GM10847 (cell line): ENCODE measurements around the gene PNRC1.

Experiments
- POLR2A ChIP-seq: IDR thresholded peaks from 2 replicates; pipeline ENCODE4 v1.6.1; 2011; ENCODE audit not compliant: insufficient read length; ENCODE audit errors: extremely low read depth

The PNRC1 gene

DNA sequence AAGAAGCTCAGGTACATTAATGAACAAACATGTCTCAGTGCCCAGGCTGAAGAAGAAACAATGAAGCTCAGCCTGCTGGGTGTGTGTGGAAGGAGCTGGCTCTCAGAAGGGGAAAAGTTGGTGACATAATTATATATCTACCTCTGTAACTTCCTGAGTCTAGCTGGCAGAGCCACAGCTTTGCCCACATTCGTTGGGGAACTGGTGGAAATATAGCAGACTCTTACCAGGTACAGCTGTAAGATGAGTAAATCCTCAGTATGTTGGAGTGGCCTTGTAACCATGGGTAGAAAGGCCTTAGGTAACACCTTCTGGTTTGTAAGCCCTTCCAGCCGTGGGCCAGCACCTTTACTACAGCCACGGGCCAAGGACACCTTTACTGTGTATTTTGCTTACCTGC lies 29.9 kb upstream of the PNRC1 start:
- TF ChIP-seq POLR2A: no peak

DNA sequence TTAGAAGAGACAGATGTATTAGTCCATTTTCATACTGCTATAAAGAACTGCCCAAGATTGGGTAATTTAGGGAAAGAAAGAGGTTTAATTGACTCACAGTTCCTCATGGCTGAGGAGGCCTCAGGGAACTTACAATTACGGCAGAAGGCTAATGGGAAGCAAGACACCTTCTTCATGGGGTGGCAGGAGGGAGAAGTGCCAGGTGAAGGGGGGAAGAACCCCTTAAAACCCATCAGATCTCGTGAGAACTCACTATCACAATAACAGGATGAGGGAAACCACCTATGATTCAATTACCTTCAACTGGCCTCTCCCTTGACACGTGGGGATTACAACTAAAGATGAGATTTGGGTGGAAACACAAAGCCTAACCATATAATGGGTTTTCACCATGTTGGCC lies 28.9 kb upstream of the PNRC1 start:
- TF ChIP-seq POLR2A: no peak

- no peak for TF ChIP-seq POLR2A
Measured at GRCh38 chr6:89054208-89054607, 26.3 kb upstream of the PNRC1 start.

GRCh38 chr6:89057759-89058158 lies 22.8 kb upstream of the PNRC1 start:
- TF ChIP-seq POLR2A: no peak

GRCh38 chr6:89058627-89059026 lies 21.9 kb upstream of the PNRC1 start:
- no peak for TF ChIP-seq POLR2A

- TF ChIP-seq POLR2A: no peak
Measured at GRCh38 chr6:89059227-89059626, 21.3 kb upstream of the PNRC1 start.

DNA sequence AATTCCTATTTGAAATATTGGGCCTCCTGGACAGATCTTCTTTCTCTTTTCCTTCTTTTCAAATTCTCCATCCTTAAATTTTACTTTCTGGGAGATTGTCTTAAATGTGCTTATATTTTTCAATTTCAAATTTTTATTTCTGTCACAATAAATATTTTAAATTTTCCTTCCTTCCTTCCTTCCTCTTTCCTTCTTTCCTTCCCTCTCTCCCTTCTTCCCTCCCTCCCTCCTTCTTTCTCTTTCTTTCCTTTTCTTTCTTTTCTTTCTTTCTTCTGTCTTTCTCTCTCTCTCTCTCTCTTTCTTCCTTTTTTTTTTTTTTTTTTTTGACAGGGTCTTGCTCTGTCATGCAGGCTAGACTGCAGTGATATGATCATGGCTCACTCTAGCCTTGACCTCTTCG lies 16.7 kb upstream of the PNRC1 start:
- TF ChIP-seq POLR2A: no peak

DNA sequence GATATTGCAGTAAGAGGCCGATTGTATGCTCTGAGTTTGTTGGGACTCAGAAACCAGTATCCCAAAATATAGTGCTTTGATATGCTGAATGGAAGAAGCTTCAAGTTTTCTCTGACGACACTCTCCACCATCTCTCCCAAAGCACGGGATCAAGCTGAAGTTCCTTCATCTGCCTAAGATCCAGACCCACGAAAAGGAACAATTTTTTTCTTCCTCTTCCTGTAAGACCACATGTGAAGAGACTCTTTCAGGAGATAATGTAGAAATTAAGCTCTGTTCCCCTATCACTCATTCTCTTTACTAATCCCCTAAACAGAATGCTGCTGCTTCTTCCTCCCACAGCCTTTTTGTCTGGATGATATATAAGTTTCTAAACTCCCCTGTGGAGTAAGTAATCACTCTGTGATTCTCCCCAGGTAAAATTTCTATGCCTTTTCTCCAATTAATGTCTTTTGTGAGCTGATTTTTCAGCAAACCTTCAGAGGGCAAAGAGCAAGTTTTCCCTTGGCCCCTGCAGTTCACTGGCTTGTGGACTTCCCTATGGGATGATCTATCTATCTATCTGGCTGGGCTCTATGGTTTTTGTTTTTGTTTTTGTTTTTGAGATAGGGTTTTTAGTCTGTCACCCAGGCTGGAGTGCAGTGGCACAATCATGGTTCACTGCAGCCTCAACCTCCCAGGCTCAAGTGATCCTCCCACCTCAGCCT lies 13.5 kb upstream of the PNRC1 start:
- no peak for TF ChIP-seq POLR2A

GRCh38 chr6:89067796-89068195 lies 12.8 kb upstream of the PNRC1 start:
- TF ChIP-seq POLR2A: no peak

DNA sequence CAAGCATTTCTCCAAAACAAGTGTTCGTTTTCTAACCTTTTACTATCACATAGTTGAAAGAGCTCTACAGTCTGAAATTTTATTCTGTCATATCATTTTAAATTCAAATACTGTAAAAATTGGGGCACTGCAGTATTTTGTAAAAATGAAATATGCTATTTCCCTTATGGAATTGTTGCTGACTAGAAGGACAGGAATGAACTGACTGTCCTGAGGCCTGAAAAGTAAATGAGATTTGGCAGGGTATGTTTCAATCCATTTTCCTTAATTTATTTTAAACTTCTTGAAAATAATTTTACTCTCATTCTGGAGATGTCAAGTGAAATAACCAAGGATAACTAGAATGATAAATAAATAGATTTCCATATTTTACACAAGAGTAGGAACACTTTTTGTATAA lies 11.9 kb upstream of the PNRC1 start:
- no peak for TF ChIP-seq POLR2A

DNA sequence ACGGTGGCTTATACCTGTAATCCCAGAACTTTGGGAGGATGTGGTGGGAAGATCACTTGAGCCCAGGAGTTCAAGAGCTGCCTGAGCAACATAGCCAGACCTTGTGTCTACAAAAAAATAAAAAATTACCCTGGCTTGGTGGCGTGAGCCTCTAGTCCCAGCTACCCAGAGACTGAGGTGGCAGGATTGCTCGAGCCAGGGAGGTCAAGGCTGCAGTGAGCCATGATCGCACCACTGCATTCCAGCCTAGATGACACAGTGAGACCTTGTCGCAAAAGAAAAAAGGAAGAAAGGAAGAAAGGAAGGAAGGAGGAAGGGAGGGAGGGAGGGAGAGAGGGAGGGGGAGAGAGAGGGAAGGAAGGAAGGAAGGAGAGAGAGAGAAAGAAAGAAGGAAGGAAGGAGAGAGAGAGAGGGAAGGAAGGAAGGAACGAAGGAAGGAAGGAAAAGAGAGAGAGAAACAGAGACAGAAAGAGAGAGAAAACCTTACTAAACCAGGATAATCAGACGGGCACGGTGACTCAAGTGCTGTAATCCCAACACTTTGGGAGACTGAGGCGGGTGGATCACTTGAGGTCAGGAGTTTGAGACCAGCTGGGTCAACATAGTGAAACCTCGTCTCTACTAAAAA lies 10.9 kb upstream of the PNRC1 start:
- no peak for TF ChIP-seq POLR2A

- TF ChIP-seq POLR2A: no peak
Measured at GRCh38 chr6:89071036-89071435, 9.5 kb upstream of the PNRC1 start.

GRCh38 chr6:89073014-89073620 lies 7.4 kb upstream of the PNRC1 start:
- no peak for TF ChIP-seq POLR2A

GRCh38 chr6:89073840-89074239 lies 6.7 kb upstream of the PNRC1 start:
- no peak for TF ChIP-seq POLR2A

- no peak for TF ChIP-seq POLR2A
Measured at GRCh38 chr6:89079511-89080234, 878 bp upstream of the PNRC1 start.

GRCh38 chr6:89081129-89081422 lies 525 bp downstream of the PNRC1 start:
- TF ChIP-seq POLR2A: no peak
